ENCODE data around the gene FLAD1. TPM values are rescaled to one million over a fixed set of nuclear protein-coding genes. Genes with fewer than 3 reads are reported as not detected.

Gene FLAD1
- total RNA-seq, 4 donors from 2014 or later: 12.8 to 23.5 (median 20.7) TPM

DNA sequence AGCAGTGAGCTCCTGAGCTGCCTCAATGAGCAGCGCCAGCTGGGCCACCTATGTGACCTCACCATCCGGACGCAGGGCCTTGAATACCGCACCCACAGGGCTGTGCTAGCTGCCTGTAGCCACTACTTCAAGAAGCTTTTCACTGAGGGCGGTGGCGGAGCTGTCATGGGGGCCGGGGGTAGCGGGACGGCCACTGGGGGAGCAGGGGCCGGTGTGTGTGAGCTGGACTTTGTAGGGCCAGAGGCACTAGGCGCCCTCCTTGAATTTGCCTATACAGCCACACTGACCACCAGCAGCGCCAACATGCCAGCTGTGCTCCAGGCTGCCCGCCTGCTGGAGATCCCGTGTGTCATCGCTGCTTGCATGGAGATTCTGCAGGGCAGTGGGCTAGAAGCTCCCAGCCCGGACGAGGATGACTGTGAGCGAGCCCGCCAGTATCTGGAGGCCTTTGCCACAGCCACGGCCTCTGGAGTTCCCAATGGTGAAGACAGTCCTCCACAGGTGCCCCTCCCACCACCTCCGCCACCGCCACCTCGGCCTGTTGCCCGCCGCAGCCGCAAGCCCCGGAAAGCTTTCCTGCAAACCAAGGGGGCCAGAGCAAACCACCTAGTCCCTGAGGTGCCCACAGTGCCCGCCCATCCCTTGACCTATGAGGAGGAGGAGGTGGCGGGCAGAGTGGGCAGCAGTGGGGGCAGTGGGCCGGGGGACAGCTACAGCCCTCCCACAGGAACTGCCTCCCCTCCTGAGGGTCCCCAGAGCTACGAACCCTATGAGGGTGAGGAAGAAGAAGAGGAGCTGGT lies 31.8 kb downstream of the FLAD1 start:
- TF ChIP-seq, protein P1, sequence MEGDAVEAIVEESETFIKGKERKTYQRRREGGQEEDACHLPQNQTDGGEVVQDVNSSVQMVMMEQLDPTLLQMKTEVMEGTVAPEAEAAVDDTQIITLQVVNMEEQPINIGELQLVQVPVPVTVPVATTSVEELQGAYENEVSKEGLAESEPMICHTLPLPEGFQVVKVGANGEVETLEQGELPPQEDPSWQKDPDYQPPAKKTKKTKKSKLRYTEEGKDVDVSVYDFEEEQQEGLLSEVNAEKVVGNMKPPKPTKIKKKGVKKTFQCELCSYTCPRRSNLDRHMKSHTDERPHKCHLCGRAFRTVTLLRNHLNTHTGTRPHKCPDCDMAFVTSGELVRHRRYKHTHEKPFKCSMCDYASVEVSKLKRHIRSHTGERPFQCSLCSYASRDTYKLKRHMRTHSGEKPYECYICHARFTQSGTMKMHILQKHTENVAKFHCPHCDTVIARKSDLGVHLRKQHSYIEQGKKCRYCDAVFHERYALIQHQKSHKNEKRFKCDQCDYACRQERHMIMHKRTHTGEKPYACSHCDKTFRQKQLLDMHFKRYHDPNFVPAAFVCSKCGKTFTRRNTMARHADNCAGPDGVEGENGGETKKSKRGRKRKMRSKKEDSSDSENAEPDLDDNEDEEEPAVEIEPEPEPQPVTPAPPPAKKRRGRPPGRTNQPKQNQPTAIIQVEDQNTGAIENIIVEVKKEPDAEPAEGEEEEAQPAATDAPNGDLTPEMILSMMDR (IDR thresholded peaks at IDR 0.05): no peak
- no peak for TF ChIP-seq EP300 (IDR thresholded peaks at IDR 0.05)
- TF ChIP-seq POLR2AphosphoS5 (IDR thresholded peaks at IDR 0.05): no peak
- no peak for TF ChIP-seq POLR2A (IDR thresholded peaks at IDR 0.05)
- H3K27me3 ChIP-seq: no peaks in the 10 kb centered on the region
- ATAC-seq: no peak
- no CpG with 5 or more reads among the region's 31 CpGs for WGBS, 2 donors (ENCODE audit: low coverage in 1 of 2)
- no peaks in the 10 kb centered on the region for H3K9me3 ChIP-seq
- no peak overlapping the region for H3K4me3 ChIP-seq
- H3K36me3 ChIP-seq: peaks cover 0 to 28% of the 10 kb centered on the region in 2 donors
- H3K4me1 ChIP-seq: peaks cover 2 to 78% (median 43%) of the 10 kb centered on the region in 3 donors
- H3K27ac ChIP-seq: peak overlapping the region in 2 of 4 donors; percentile 88 to 90

DNA sequence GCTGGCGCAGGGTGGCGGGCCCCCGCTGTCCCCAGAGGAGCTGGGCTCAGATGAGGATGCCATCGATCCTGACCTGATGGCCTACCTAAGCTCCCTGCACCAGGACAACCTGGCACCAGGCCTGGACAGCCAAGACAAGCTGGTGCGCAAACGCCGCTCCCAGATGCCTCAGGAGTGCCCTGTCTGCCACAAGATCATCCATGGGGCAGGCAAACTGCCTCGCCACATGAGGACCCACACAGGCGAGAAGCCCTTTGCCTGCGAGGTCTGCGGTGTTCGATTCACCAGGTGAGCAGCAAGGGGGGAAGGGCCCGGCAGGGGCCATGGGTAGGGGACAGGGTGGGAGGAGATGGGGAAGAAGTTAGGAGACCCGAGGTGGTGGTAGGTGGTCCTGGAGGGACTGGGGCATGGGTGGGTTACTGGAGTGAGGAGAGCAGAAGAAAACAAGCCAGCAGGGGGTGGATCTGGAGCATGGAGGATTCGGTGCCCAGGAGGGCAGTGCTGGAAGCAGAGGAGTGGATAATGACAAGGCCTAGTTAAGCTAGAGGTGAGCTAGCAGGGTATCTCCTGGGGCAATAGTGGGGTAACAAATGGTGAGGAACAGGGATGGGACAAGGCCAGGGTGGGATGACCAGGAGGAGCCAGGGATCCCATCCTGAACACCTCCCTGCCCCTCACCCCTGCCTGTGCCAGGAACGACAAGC lies 32.5 kb downstream of the FLAD1 start:
- Histone ChIP-seq H3K4me1 (peaks cover 2 to 70% (median 43%) of the 10 kb centered on the region in 3 donors), H3K9me3 (no peaks in the 10 kb centered on the region), H3K36me3 (peaks cover 0 to 28% of the 10 kb centered on the region in 2 donors), H3K27ac (peak overlapping the region in 3 of 4 donors; percentile 85 to 95 (median 90)), H3K27me3 (no peaks in the 10 kb centered on the region), H3K4me3 (no peak overlapping the region)
- 52 to 80% methylated on average over 1 to 2 of the region's 16 CpGs for WGBS, 2 donors (ENCODE audit: low coverage in 1 of 2)
- TF ChIP-seq, protein P1 (IDR thresholded peaks at IDR 0.05): no peak
- no peak for TF ChIP-seq POLR2A (IDR thresholded peaks at IDR 0.05)
- no peak for TF ChIP-seq EP300 (IDR thresholded peaks at IDR 0.05)
- no peak for TF ChIP-seq POLR2AphosphoS5 (IDR thresholded peaks at IDR 0.05)
- no peak for ATAC-seq

DNA sequence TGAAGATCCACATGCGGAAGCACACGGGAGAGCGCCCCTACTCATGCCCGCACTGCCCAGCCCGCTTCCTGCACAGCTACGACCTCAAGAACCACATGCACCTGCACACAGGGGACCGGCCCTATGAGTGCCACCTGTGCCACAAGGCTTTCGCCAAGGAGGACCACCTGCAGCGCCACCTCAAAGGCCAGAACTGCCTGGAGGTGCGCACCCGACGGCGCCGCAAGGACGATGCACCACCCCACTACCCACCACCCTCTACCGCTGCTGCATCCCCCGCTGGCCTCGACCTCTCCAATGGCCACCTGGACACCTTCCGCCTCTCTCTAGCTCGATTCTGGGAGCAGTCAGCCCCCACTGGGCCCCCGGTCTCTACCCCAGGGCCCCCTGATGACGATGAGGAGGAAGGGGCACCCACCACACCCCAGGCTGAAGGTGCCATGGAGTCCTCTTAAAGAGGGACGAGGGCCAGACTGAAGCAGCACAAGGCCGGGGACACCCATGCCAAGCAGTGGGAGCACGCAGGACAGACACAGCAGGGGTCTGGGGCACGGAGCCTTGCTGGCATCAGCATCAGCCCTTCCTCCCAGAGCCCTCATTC lies 33.2 kb downstream of the FLAD1 start:
- WGBS, 2 donors (ENCODE audit: low coverage in 1 of 2): 68% methylated on average over 8 of the region's 26 CpGs; no CpG with 5 or more reads in 1 of the 2 donors
- peaks cover 0 to 28% of the 10 kb centered on the region in 2 donors for H3K36me3 ChIP-seq
- no peak overlapping the region for H3K4me3 ChIP-seq
- no peak for TF ChIP-seq EP300 (IDR thresholded peaks at IDR 0.05)
- H3K27me3 ChIP-seq: no peaks in the 10 kb centered on the region
- no peak for ATAC-seq
- peak overlapping the region; percentile 67 to 95 (median 88) for H3K27ac ChIP-seq
- H3K4me1 ChIP-seq: peaks cover 2 to 63% (median 37%) of the 10 kb centered on the region in 3 donors
- no peaks in the 10 kb centered on the region for H3K9me3 ChIP-seq

DNA sequence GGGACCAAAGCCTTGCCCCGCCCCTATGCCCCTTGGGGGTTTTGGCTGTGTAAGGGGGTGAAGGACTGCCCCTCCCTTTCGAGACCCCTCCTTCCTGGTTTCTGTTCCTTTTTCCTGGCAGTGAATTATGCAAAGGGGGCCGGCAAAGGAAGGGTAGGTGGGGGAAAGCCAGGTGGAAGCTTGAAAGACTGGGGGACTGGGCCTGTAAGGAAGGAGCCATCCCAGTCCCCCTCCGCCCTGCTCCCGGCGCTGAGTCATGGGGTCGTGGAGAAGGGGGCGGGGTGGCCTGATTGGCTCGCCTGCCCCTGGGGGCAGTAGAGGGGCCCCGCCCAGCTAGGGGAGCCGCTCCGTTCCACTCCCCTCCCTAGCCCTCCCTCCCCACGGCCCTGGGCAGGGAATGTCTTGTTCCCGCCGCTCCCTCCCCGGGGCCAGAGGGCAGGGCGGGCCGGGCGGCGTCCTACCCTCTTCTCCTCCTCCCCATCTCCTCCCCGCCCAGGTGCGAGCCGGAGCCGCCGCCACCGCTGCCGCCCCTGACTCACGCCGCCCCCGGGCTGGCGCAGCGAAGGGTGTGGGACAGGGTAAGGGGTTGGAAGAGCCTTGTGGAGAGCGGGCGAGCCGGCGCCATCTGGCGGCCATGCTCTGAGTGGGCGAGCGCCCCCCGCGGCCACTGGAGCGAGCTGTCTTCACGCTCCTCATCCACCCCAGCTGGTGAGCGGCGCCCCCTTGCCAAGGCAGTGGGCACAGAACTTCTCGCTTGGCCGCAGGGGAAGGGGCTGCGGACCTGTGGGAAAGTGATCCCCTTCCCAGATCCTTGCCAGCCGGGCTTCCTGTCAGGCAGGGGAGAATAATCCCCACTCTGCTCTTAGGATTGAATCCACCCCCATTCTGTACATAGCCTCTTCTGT lies 34.1 kb downstream of the FLAD1 start:
- Histone ChIP-seq H3K4me3 (peak overlapping the region; percentile 32 to 54), H3K9me3 (no peaks in the 10 kb centered on the region), H3K4me1 (peaks cover 2 to 54% (median 27%) of the 10 kb centered on the region in 3 donors), H3K27me3 (no peaks in the 10 kb centered on the region), H3K27ac (peak overlapping the region; percentile 67 to 95 (median 88)), H3K36me3 (peaks cover 0 to 28% of the 10 kb centered on the region in 2 donors)
- no peak for TF ChIP-seq EP300 (IDR thresholded peaks at IDR 0.05)
- TF ChIP-seq POLR2AphosphoS5 (IDR thresholded peaks at IDR 0.05): peak; percentile 89
- TF ChIP-seq, protein P1 (IDR thresholded peaks at IDR 0.05): peak in 3 of 4 experiments; percentile 98 to 100 (median 99)
- TF ChIP-seq POLR2A (IDR thresholded peaks at IDR 0.05): peak in 1 of 2 donors; percentile 28
- peak; percentile 94 for ATAC-seq
- WGBS, 2 donors (ENCODE audit: low coverage in 1 of 2): 0 to 11% methylated on average over 1 to 3 of the region's 49 CpGs

Measured in gastroesophageal sphincter (tissue), 4 donors.